Liver (tissue), 3 donors: ENCODE data around the gene FIBCD1.

Experiments used
- ATF3 ChIP-seq: IDR thresholded peaks from 2 replicates; pipeline ENCODE4 v1.6.1; 2016; ENCODE audit warnings: antibody characterized with exemption
- EGR1 ChIP-seq, 2 donors: IDR thresholded peaks; 2 replicates each; pipeline ENCODE4 v1.6.1; 2016 to 2018; ENCODE audit warnings: antibody characterized with exemption in 2 of 2, low read depth in 2 of 2
- FOXA2 ChIP-seq: IDR thresholded peaks from 2 replicates; pipeline ENCODE4 v1.6.1; 2016; ENCODE audit warnings: antibody characterized with exemption
- GABPA ChIP-seq, 2 donors: IDR thresholded peaks in 1 of 2; conservative IDR thresholded peaks in 1 of 2; 2 replicates each; pipeline ENCODE4 v1.6.1; 2016; ENCODE audit warnings: antibody characterized with exemption in 2 of 2, mild to moderate bottlenecking in 1 of 2, moderate library complexity in 1 of 2
- HNF4A ChIP-seq, 2 donors: conservative IDR thresholded peaks; 2 replicates each; pipeline ENCODE4 v1.6.1; 2016; ENCODE audit warnings: antibody characterized with exemption in 2 of 2, mild to moderate bottlenecking in 2 of 2
- JUND ChIP-seq, 2 donors: IDR thresholded peaks; 2 replicates each; pipeline ENCODE4 v1.6.1; 2016; ENCODE audit warnings: antibody characterized with exemption in 2 of 2
- RAD21 ChIP-seq, 2 donors: IDR thresholded peaks; 2 replicates each; pipeline ENCODE4 v1.6.1; 2016; ENCODE audit warnings: antibody characterized with exemption in 2 of 2, mild to moderate bottlenecking in 2 of 2
- TAF1 ChIP-seq: conservative IDR thresholded peaks from 2 replicates; pipeline ENCODE4 v1.6.1; 2016; ENCODE audit warnings: antibody characterized with exemption, mild to moderate bottlenecking
- YY1 ChIP-seq: IDR thresholded peaks from 2 replicates; pipeline ENCODE4 v1.6.1; 2016; ENCODE audit warnings: antibody characterized with exemption, mild to moderate bottlenecking
- TF ChIP-seq, protein P1 (sequence below): fragments of 150-350 bp; IDR thresholded peaks from 2 replicates; pipeline ENCODE4 v1.5.1; 2017; ENCODE audit warnings: improper control_type of control experiment, low read depth, low read length; ENCODE audit not compliant: missing input control
- TF ChIP-seq, protein P2 (sequence below): IDR thresholded peaks from 2 replicates; pipeline ENCODE4 v1.6.1; 2016; ENCODE audit warnings: antibody characterized with exemption, mild to moderate bottlenecking
- TF ChIP-seq, protein P3 (sequence below): IDR thresholded peaks from 2 replicates; pipeline ENCODE4 v1.6.1; 2016; ENCODE audit warnings: antibody characterized with exemption
- donor health status: healthy.
- donor health status: healthy.

GRCh38 chr9:130927995-130928900, 10.8 kb downstream of the FIBCD1 start:
- TF ChIP-seq, protein P1, sequence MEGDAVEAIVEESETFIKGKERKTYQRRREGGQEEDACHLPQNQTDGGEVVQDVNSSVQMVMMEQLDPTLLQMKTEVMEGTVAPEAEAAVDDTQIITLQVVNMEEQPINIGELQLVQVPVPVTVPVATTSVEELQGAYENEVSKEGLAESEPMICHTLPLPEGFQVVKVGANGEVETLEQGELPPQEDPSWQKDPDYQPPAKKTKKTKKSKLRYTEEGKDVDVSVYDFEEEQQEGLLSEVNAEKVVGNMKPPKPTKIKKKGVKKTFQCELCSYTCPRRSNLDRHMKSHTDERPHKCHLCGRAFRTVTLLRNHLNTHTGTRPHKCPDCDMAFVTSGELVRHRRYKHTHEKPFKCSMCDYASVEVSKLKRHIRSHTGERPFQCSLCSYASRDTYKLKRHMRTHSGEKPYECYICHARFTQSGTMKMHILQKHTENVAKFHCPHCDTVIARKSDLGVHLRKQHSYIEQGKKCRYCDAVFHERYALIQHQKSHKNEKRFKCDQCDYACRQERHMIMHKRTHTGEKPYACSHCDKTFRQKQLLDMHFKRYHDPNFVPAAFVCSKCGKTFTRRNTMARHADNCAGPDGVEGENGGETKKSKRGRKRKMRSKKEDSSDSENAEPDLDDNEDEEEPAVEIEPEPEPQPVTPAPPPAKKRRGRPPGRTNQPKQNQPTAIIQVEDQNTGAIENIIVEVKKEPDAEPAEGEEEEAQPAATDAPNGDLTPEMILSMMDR: no peak
- TF ChIP-seq RAD21 (IDR thresholded peaks at IDR 0.05) (no peak), YY1 (no peak), GABPA (IDR thresholded peaks at IDR 0.05 in 1 of 2, conservative IDR thresholded peaks at IDR 0.05 in 1 of 2) (no peak), EGR1 (IDR thresholded peaks at IDR 0.05; ENCODE audit: low read depth in 2 of 2) (no peak), FOXA2 (no peak), JUND (IDR thresholded peaks at IDR 0.05) (no peak), ATF3 (no peak), HNF4A (conservative IDR thresholded peaks at IDR 0.05) (no peak), TAF1 (no peak)
- TF ChIP-seq, protein P2, sequence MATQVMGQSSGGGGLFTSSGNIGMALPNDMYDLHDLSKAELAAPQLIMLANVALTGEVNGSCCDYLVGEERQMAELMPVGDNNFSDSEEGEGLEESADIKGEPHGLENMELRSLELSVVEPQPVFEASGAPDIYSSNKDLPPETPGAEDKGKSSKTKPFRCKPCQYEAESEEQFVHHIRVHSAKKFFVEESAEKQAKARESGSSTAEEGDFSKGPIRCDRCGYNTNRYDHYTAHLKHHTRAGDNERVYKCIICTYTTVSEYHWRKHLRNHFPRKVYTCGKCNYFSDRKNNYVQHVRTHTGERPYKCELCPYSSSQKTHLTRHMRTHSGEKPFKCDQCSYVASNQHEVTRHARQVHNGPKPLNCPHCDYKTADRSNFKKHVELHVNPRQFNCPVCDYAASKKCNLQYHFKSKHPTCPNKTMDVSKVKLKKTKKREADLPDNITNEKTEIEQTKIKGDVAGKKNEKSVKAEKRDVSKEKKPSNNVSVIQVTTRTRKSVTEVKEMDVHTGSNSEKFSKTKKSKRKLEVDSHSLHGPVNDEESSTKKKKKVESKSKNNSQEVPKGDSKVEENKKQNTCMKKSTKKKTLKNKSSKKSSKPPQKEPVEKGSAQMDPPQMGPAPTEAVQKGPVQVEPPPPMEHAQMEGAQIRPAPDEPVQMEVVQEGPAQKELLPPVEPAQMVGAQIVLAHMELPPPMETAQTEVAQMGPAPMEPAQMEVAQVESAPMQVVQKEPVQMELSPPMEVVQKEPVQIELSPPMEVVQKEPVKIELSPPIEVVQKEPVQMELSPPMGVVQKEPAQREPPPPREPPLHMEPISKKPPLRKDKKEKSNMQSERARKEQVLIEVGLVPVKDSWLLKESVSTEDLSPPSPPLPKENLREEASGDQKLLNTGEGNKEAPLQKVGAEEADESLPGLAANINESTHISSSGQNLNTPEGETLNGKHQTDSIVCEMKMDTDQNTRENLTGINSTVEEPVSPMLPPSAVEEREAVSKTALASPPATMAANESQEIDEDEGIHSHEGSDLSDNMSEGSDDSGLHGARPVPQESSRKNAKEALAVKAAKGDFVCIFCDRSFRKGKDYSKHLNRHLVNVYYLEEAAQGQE: no peak
- TF ChIP-seq, protein P3, sequence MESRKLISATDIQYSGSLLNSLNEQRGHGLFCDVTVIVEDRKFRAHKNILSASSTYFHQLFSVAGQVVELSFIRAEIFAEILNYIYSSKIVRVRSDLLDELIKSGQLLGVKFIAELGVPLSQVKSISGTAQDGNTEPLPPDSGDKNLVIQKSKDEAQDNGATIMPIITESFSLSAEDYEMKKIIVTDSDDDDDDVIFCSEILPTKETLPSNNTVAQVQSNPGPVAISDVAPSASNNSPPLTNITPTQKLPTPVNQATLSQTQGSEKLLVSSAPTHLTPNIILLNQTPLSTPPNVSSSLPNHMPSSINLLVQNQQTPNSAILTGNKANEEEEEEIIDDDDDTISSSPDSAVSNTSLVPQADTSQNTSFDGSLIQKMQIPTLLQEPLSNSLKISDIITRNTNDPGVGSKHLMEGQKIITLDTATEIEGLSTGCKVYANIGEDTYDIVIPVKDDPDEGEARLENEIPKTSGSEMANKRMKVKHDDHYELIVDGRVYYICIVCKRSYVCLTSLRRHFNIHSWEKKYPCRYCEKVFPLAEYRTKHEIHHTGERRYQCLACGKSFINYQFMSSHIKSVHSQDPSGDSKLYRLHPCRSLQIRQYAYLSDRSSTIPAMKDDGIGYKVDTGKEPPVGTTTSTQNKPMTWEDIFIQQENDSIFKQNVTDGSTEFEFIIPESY: no peak
